Inflammatory macrophage (primary cell): ENCODE measurements around the gene FAM163B.

Experiments
- DNase-seq, 2 donors: peaks; one replicate each; pipeline ENCODE4 v3.0.0-alpha.2; 2020 to 2022

FAM163B gene

DNA sequence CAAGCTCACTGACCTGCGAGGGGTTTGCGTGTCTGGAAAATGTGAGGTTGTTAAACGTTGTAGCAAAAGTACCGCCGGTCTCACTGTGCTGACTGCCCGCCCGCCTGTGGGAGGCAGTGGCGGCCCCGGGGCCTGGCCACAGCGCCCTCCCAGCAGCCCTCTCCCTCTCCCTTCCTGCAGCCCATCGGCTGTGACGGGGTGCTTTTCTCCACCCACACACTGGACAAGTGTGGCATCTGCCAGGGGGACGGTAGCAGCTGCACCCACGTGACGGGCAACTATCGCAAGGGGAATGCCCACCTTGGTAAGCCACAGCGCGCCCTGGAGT is 68.5 kb downstream of the FAM163B start:
- DNase-seq = no peak

DNA sequence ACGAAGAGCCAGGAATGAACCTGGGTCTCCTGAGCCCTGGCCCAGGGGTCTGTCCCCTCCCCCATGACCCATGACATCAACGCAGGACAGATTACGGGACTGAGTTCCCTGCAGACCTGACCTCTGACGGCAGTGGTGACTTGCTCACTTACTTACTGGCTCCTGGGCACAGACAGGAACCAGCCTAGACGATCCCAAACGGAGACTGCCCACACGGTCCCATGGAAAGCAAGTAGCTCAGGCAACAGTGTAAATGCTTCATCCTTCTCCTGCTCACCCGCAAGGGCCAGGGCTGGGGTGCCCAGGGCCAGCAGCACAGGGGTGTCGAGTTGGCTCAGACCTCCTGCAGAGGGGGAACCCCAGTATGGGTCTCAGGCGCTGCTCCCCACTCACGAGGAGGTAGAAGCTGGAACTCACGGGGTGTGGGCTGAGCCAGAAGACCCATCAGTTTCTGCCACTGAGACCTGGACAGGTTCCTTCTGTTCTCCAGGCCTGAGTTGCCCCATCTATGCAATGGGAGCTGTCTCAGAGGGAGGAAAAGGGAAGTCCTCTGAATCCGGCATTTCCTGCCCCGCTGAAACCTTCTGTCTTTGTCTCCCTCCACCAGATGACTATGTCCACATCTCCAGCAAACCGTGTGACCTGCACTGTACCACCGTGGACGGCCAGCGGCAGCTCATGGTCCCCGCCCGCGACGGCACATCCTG is 69.0 kb downstream of the FAM163B start:
- DNase-seq = peak; percentile 53 to 64

DNA sequence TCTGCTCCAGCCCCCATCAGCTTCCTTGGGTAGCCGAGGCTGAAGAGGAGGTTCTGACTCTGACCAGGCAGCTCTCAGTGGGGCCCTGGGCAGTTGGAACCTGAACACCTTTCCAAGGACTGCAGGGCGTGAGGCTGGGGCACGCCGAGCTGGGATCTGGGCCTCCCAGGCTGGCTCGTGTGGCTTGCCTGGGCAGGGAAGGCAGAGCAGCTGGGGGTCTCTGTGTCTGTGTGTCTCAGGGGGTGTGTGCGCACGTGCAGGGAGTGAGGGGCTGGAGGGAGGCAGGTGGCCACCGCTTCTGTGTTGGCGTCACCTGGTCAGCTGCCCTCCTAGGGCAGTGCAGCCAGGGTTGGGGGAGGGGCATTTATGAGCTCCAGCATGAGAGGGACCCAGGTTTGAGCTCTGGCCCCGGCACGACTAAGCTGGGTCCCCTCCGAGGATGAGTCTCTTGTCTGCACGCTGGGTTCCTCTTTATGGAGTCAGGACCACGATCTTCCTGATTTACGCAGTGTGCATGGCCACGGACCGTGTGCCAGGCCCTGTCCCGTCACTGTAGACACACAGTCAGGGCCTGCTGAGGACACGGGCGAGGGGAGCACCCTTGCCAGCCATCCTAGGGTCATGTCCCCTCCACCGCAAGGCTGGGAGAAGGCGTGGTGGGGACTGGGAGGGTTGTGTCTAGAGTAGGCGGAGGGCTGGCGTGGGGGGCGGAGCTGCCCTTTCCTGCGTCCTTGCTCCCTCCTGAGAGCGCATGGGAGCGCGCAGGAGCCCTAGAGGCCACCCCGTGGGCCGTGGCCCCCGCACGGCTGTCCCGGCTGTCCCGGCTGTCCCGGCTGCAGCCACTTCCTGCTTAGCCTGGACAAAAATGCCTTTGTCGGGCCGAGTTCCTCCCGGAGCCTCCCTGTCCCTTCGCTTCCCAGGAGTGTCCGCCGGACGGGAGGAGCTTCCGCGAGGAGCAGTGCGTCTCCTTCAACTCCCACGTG is 70.0 kb downstream of the FAM163B start:
- peak; percentile 42 to 52 for DNase-seq

GRCh38 chr9:133538176-133538575 is 71.0 kb downstream of the FAM163B start:
- DNase-seq = no peak

- no peak for DNase-seq
Measured at GRCh38 chr9:133537257-133537656, 71.9 kb downstream of the FAM163B start.

DNA sequence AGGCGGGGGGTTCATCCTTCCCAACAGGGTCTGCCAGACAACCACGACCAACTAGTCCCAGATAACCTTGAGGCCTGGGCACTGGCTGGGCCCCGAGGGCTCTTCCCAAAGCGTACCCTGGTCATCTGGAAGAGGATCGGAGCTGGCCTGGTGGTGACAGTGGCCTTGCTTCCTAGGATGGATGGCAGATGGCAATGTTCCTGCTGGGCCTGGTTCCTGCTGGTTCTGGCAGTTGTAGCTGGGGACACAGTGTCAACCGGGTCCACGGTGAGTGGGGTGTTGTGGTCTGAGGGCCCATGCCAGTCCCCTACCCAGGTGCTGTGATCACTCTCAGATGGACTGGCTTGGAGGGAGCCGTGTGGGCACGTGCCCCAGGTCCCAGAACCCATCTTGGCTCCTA is 72.7 kb downstream of the FAM163B start:
- no peak for DNase-seq

- DNase-seq = no peak
Measured at GRCh38 chr9:133536080-133536479, 73.1 kb downstream of the FAM163B start.

- DNase-seq = no peak
Measured at GRCh38 chr9:133535306-133535877, 73.8 kb downstream of the FAM163B start.

DNA sequence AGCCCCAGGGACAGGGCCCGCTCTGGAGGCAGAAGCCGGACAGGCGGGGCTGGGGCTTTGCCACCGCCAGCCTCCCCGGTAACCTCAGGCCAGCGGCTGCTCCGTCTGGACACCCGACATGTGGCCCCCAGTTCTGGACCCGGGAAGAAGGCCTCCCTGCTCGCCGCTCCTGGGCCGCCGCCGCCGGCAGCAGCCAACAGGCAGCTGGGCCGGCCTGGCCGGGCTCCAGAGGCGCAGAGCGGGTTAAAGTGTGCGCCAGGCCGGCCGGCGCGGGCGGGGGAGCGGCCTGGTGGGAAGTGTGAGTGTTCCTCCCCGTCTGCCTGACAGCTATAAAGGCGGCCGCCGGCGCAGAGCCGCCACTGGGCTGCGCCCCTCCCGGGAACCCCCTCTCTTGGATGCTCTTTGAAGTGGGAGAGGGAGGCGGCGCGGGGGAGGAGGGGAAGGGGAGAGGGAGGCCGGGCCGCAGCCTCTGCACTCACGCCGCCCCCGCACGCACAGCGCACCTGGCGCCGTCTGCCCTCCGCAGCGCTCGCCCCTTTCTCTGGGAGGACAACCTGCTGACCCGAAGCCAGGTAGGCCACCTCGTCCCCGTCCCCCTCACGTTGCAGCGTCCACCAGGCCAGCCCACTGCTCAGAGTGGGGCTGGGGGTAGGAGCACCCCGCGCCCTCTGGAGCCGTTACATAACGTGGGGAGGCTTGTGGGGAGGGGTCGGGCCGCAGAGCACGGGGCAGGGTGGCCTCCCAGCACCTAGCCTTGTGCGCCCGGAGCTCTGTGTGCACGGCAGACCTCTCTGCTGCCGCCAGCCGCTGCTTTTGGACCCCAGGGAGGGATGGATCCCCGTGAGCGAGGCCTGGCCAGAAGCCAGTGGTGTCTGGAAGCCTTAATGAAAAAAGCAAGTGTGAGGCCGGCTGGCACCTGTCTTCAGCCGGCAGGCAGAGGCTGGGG is 74.6 kb downstream of the FAM163B start, which contains the start of gene ADAMTSL2:
Gene ADAMTSL2, plus strand, starts transcription at position 359 of the 946 bp plus-strand sequence. CDS start 2,009 bp downstream, outside the sequence.
- peak in 1 of 2 donors; percentile 7 for DNase-seq

- no peak for DNase-seq
Measured at GRCh38 chr9:133533857-133534256, 75.3 kb downstream of the FAM163B start.

DNA sequence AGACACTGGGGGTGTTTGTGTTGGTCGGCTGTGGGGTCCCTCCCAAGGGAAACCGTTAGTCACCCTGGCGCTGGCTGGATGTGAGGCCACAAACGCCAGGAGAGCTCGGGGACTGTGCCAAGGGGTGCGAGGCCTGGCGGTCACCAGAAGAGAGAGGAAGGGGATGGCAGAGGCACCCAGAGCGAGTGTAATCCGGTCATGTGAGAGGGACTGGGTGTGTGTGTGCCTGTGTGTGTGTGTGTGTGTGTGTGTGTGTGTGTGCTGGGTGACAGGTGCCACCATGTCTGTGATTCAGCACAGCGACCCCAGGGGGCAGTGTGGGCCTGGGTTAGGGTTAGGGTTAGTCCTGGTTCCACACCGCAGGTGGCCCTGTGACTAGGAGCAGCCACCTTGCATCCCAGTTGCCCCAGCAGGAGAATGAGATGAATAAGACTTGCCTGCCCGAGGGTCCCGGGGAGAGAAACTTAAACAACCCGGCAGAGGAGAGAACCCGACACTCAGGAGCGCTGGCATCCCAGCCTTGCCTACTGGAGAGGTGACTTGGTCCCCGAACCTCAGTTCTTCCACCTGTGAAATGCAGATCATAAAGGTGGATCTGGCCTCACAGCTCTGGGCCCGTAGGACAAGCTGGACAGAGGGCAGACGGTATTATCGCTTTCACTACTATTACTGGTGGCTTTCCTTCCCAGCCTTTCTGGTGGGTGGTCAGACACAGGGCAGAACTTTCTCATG is 76.1 kb downstream of the FAM163B start:
- peak; percentile 54 to 58 for DNase-seq

DNA sequence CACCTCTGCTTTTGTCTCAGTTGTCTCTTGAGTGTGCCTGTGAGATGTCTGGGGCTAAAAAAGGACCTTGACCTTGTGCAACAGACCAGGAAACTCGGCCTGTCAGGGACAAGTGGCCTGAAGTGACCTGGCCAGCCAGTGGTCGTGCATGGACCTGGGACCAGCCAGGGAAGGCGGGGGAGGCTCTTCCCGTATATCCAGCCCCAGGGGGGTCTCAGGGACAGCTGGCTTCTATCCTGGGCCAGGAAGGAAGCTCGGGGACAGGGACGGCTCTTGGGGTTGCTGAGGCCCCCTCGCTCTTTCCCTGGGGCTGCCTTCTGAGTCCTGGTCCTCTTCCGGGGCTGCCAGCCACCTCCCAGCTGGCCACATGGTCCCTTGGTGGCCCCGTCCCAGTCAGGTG is 77.9 kb downstream of the FAM163B start:
- DNase-seq = no peak

GRCh38 chr9:133529874-133530273 is 79.3 kb downstream of the FAM163B start:
- no peak for DNase-seq

GRCh38 chr9:133529457-133529856 is 79.7 kb downstream of the FAM163B start:
- no peak for DNase-seq

DNA sequence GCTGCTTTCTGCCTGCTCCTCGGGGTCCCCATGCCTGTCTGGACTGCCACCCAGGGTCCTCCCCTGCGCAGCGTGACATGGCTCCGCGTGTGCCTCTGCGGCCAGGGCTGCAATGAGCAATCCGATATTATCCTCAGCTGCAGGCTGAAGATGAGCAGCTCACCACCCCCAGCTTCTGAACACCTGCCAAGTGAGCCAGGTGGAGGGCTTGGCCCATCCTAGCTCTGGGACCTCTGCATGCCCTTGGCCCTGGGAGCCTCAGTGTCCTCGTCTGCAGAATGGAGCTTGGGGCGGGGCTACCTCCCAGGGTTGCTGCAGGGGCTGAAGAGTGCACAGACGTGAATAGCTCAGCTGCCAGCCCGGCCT is 80.3 kb downstream of the FAM163B start:
- DNase-seq = no peak

DNA sequence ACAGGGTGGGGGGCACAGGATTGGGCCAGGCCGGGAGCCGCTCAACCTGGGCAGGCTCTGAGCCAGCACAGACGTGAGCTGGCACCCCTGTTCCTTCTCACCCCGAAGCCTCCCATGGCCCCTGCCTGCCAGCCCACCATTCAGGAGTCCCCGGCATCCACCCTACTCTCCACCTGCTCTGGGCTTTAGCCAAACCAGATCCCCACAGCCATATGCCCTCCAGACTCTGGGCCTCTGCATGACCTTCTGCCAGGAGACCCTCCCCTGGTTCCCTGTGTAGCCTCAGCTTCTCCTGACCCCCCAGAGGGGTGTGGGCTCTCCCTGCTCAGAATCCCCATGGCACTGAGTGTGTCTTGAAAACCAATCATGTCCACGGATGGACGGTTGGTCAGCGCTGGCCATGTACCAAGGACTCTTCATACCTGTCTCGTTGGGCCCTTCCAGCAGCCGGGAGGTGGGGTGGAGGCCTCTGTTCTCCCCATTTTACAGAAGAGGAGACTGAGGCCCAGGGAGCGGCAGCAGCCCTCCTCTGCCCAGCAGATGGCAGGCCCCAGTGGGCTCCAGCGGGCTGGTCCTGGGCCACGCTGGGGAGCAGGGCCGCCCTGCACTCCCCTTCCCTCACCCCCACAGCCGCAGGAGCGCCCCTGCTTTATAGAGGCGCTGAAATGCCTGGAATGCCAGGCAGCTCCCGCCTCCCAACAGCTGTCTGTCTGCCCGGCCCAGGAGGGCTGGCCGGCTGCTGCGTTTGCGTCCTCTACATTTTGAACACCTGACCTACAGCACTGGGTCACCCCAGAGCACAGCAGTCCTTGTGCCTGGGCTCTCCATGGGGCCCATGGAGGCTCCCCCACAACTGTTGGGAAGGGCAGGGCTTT is 81.0 kb downstream of the FAM163B start:
- no peak for DNase-seq

DNA sequence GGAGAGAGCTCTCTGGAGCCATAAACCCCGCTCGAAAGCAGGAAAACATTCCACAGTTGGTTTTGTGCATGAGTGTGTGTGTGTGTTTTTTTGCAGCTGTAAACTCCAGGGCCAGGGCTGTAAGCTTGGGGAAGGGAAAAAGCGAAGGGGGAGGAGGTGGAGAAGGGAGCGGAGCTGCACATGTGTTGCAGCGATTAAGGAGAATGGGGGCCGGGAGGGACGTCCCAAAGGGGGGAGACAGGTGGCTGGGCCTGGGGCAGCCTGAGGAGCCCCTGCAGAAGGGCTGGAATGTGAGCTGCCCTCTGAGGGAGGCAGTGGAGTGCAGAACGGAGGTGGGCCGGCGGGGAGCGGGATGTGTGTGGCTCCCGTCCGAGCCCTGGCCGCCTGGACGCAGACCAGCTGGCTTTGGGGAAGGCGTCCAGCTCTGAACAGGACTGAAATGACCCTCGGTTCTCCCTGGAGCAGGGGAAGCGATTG is 81.7 kb downstream of the FAM163B start:
- no peak for DNase-seq
